IMR-90 (cell line): ENCODE measurements around the gene KAZN.

Experiments
- BHLHE40 ChIP-seq: fragments of 150-350 bp; IDR thresholded peaks from 2 replicates; pipeline ENCODE4 v1.6.1; 2016; ENCODE audit warnings: mild to moderate bottlenecking, low read depth, low read length
- CEBPB ChIP-seq: IDR thresholded peaks from 2 replicates; pipeline ENCODE4 v1.6.1; 2012; ENCODE audit warnings: low read depth, low read length, improper control_type of control experiment
- ELK1 ChIP-seq: fragments of 150-350 bp; IDR thresholded peaks from 2 replicates; pipeline ENCODE4 v1.6.1; 2016; ENCODE audit warnings: low read depth, mild to moderate bottlenecking, low read length, moderate library complexity, borderline replicate concordance
- MAFK ChIP-seq: IDR thresholded peaks from 2 replicates; pipeline ENCODE4 v1.6.1; 2012; ENCODE audit warnings: low read depth, low read length, improper control_type of control experiment
- MXI1 ChIP-seq: IDR thresholded peaks from 2 replicates; pipeline ENCODE4 v1.6.1; 2012; ENCODE audit warnings: low read depth, mild to moderate bottlenecking, low read length, moderate library complexity, borderline replicate concordance
- POLR2A ChIP-seq: IDR thresholded peaks from 2 replicates; pipeline ENCODE4 v1.6.1; 2012; ENCODE audit warnings: mild to moderate bottlenecking, low read depth, low read length
- RAD21 ChIP-seq: IDR thresholded peaks from 2 replicates; pipeline ENCODE4 v1.6.1; 2012; ENCODE audit warnings: low read length, improper control_type of control experiment
- RCOR1 ChIP-seq: IDR thresholded peaks from 2 replicates; pipeline ENCODE4 v1.6.1; 2012; ENCODE audit warnings: mild to moderate bottlenecking, low read length, improper control_type of control experiment; ENCODE audit not compliant: insufficient replicate concordance
- RFX5 ChIP-seq: IDR thresholded peaks from 2 replicates; pipeline ENCODE4 v1.8.0; 2012; ENCODE audit warnings: low read depth, mild to moderate bottlenecking, low read length, moderate library complexity
- SMC3 ChIP-seq: fragments of 150-350 bp; IDR thresholded peaks from 2 replicates; pipeline ENCODE4 v1.6.1; 2016; ENCODE audit warnings: low read depth, mild to moderate bottlenecking, antibody characterized with exemption, low read length, moderate library complexity
- TF ChIP-seq, protein P1 (sequence below): conservative IDR thresholded peaks from 2 replicates; pipeline ENCODE4 v1.5.1; 2012; ENCODE audit warnings: mild to moderate bottlenecking, low read depth, low read length, improper control_type of control experiment

DNA sequence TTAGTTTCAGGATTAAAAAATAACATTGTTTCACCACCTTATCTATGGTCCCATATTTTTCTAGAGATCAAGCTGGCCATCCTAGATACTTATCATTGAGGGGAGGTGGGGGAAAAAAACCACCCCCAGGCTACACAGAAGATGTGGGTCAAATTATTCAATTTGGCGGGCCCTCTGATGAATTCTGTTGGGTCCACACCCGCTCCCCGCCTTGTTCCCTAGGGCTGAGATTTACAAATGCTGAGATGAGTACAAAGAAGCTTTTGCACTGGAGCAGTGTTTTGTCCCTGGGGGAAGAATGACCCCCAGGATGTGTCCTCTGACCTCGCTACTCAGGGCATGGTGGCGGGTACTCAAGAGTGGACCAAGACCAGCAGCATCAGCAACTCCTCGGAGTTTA is 308.2 kb downstream of the KAZN start:
- TF ChIP-seq, protein P1, sequence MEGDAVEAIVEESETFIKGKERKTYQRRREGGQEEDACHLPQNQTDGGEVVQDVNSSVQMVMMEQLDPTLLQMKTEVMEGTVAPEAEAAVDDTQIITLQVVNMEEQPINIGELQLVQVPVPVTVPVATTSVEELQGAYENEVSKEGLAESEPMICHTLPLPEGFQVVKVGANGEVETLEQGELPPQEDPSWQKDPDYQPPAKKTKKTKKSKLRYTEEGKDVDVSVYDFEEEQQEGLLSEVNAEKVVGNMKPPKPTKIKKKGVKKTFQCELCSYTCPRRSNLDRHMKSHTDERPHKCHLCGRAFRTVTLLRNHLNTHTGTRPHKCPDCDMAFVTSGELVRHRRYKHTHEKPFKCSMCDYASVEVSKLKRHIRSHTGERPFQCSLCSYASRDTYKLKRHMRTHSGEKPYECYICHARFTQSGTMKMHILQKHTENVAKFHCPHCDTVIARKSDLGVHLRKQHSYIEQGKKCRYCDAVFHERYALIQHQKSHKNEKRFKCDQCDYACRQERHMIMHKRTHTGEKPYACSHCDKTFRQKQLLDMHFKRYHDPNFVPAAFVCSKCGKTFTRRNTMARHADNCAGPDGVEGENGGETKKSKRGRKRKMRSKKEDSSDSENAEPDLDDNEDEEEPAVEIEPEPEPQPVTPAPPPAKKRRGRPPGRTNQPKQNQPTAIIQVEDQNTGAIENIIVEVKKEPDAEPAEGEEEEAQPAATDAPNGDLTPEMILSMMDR, result no peak
- TF ChIP-seq SMC3, result no peak
- no peak for TF ChIP-seq ELK1
- no peak for TF ChIP-seq POLR2A
- no peak for TF ChIP-seq CEBPB
- TF ChIP-seq RFX5, result no peak
- no peak for TF ChIP-seq MXI1
- no peak for TF ChIP-seq MAFK
- TF ChIP-seq BHLHE40, result no peak
- no peak for TF ChIP-seq RAD21
- no peak for TF ChIP-seq RCOR1
